Measurements from ENCODE around the gene OR2T27. TPM values are rescaled to one million over a fixed set of nuclear protein-coding genes. Genes with fewer than 3 reads are reported as not detected.

OR2T27 gene
- total and polyA plus RNA-seq, 9 of the 15 experiments (the other 6 are each of a cell fraction or from before 2014, with no cell fraction given), result not detected

DNA sequence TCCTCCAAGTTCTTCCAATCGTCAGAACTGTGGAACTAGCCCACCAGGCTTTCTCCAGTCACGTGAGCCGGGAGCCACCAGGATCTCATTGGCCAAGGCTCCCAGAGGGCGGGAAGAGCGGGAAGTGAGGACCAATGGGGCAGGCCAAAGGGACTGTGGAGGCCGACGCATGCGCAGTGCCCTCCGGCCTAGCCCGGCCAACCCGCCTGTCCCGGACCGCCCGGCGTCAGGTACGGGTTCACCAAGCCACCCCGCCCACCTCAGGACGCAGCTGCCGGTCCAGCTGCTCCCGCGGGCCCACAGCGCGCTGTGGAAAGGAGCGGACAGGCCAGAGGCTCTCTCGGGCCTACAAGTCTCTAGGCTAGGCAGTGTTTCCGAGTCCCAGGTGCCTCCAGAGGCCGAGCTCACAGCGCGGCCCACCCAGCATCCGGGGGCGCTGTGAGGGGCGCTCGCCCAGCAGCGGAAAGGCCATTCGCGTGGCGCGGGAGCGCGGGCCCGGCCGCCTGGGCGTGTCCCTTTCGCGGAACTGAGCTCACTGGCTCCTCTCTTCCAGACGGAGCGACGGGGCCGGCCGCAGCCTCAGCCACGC lies 36.3 kb upstream of the OR2T27 start (continued):
- TF ChIP-seq RBM25 (IDR thresholded peaks at IDR 0.05; ENCODE audit: low read depth, low read length, severe bottlenecking), result peak; percentile 37
- no peak for TF ChIP-seq ELF4 (CRISPR knock-in tag; IDR thresholded peaks at IDR 0.05)
- TF ChIP-seq, protein P1, sequence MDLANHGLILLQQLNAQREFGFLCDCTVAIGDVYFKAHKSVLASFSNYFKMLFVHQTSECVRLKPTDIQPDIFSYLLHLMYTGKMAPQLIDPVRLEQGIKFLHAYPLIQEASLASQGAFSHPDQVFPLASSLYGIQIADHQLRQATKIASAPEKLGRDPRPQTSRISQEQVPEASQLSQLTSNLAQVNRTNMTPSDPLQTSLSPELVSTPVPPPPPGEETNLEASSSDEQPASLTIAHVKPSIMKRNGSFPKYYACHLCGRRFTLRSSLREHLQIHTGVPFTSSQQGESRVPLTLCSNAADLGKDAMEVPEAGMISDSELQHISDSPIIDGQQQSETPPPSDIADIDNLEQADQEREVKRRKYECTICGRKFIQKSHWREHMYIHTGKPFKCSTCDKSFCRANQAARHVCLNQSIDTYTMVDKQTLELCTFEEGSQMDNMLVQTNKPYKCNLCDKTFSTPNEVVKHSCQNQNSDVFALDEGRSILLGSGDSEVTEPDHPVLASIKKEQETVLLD (IDR thresholded peaks at IDR 0.05), result 0 out of 2 replicates have a peak, but pooled peaks have one; percentile 38
- no peak; a peak in 1 of 4 replicates for TF ChIP-seq TEAD1 (CRISPR knock-in tag; IDR thresholded peaks at IDR 0.05)
- TF ChIP-seq FOXK1 (CRISPR knock-in tag; IDR thresholded peaks at IDR 0.05; ENCODE audit: borderline replicate concordance), result peak; percentile 90; the same call in 1 of the 2 replicates
- TF ChIP-seq CHD2 (IDR thresholded peaks at IDR 0.05; ENCODE audit: low read depth, low read length), result no peak
- no peak for TF ChIP-seq ZNF583 (CRISPR knock-in tag; IDR thresholded peaks at IDR 0.05)
- TF ChIP-seq PRMT5 (CRISPR knock-in tag; IDR thresholded peaks at IDR 0.05), result peak; percentile 62; the same call in 1 of the 2 replicates
- TF ChIP-seq, protein P2, sequence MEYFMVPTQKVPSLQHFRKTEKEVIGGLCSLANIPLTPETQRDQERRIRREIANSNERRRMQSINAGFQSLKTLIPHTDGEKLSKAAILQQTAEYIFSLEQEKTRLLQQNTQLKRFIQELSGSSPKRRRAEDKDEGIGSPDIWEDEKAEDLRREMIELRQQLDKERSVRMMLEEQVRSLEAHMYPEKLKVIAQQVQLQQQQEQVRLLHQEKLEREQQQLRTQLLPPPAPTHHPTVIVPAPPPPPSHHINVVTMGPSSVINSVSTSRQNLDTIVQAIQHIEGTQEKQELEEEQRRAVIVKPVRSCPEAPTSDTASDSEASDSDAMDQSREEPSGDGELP (CRISPR knock-in tag; IDR thresholded peaks at IDR 0.05; ENCODE audit: borderline replicate concordance), result peak; percentile 90
- TF ChIP-seq, protein P3, sequence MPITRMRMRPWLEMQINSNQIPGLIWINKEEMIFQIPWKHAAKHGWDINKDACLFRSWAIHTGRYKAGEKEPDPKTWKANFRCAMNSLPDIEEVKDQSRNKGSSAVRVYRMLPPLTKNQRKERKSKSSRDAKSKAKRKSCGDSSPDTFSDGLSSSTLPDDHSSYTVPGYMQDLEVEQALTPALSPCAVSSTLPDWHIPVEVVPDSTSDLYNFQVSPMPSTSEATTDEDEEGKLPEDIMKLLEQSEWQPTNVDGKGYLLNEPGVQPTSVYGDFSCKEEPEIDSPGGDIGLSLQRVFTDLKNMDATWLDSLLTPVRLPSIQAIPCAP (CRISPR knock-in tag; IDR thresholded peaks at IDR 0.05; ENCODE audit: borderline replicate concordance), result peak; percentile 77; the same call in 1 of the 2 replicates
- TF ChIP-seq, protein P4, sequence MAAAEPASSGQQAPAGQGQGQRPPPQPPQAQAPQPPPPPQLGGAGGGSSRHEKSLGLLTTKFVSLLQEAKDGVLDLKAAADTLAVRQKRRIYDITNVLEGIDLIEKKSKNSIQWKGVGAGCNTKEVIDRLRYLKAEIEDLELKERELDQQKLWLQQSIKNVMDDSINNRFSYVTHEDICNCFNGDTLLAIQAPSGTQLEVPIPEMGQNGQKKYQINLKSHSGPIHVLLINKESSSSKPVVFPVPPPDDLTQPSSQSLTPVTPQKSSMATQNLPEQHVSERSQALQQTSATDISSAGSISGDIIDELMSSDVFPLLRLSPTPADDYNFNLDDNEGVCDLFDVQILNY (CRISPR knock-in tag; IDR thresholded peaks at IDR 0.05), result peak; percentile 83; the same call in 1 of the 2 replicates
- peak; percentile 87; the same call in 1 of the 2 replicates for TF ChIP-seq NR3C1 (CRISPR knock-in tag; IDR thresholded peaks at IDR 0.05)
- peak; percentile 84 for TF ChIP-seq ZFX (CRISPR knock-in tag; IDR thresholded peaks at IDR 0.05)
- TF ChIP-seq, protein P5, sequence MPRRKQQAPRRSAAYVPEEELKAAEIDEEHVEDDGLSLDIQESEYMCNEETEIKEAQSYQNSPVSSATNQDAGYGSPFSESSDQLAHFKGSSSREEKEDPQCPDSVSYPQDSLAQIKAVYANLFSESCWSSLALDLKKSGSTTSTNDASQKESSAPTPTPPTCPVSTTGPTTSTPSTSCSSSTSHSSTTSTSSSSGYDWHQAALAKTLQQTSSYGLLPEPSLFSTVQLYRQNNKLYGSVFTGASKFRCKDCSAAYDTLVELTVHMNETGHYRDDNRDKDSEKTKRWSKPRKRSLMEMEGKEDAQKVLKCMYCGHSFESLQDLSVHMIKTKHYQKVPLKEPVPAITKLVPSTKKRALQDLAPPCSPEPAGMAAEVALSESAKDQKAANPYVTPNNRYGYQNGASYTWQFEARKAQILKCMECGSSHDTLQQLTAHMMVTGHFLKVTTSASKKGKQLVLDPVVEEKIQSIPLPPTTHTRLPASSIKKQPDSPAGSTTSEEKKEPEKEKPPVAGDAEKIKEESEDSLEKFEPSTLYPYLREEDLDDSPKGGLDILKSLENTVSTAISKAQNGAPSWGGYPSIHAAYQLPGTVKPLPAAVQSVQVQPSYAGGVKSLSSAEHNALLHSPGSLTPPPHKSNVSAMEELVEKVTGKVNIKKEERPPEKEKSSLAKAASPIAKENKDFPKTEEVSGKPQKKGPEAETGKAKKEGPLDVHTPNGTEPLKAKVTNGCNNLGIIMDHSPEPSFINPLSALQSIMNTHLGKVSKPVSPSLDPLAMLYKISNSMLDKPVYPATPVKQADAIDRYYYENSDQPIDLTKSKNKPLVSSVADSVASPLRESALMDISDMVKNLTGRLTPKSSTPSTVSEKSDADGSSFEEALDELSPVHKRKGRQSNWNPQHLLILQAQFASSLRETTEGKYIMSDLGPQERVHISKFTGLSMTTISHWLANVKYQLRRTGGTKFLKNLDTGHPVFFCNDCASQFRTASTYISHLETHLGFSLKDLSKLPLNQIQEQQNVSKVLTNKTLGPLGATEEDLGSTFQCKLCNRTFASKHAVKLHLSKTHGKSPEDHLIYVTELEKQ (CRISPR knock-in tag; IDR thresholded peaks at IDR 0.05), result no peak
- TF ChIP-seq, protein P6, sequence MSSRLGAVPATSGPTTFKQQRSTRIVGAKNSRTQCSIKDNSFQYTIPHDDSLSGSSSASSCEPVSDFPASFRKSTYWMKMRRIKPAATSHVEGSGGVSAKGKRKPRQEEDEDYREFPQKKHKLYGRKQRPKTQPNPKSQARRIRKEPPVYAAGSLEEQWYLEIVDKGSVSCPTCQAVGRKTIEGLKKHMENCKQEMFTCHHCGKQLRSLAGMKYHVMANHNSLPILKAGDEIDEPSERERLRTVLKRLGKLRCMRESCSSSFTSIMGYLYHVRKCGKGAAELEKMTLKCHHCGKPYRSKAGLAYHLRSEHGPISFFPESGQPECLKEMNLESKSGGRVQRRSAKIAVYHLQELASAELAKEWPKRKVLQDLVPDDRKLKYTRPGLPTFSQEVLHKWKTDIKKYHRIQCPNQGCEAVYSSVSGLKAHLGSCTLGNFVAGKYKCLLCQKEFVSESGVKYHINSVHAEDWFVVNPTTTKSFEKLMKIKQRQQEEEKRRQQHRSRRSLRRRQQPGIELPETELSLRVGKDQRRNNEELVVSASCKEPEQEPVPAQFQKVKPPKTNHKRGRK (tag; IDR thresholded peaks at IDR 0.05), result no peak
- peak; percentile 85 for TF ChIP-seq RAD51 (IDR thresholded peaks at IDR 0.05; ENCODE audit: borderline replicate concordance, low read depth)
- 0 out of 2 replicates have a peak, but pooled peaks have one; percentile 32 for TF ChIP-seq ZNF76 (CRISPR knock-in tag; IDR thresholded peaks at IDR 0.05; ENCODE audit: borderline replicate concordance)
- no peak for TF ChIP-seq ZBTB7A (IDR thresholded peaks at IDR 0.05; ENCODE audit: borderline replicate concordance, control insufficient read depth, low read depth, low read length)
